HCT116 (cell line): ENCODE results near the gene RGS7.

Experiments
- CBX3 ChIP-seq: IDR thresholded peaks from 2 replicates; pipeline ENCODE4 v1.6.1; 2012; ENCODE audit warnings: low read depth
- CEBPB ChIP-seq: IDR thresholded peaks from 2 replicates; pipeline ENCODE4 v1.6.1; 2012; ENCODE audit warnings: low read depth
- EZH2 ChIP-seq: fragments of 200-600 bp; sonication (generic); IDR thresholded peaks from 2 replicates; pipeline ENCODE4 v1.6.1; 2017; ENCODE audit warnings: antibody characterized with exemption, mixed run types
- EZH2phosphoT487 ChIP-seq: fragments of 200-600 bp; IDR thresholded peaks from 2 replicates; pipeline ENCODE4 v1.6.1; 2018; ENCODE audit warnings: antibody characterized with exemption, borderline replicate concordance
- JUND ChIP-seq: IDR thresholded peaks from 2 replicates; pipeline ENCODE4 v1.6.1; 2012
- POLR2A ChIP-seq: IDR thresholded peaks from 2 replicates; pipeline ENCODE4 v1.7.0; 2011; ENCODE audit warnings: borderline replicate concordance; ENCODE audit not compliant: insufficient read depth, insufficient read length; ENCODE audit errors: extremely low read depth
- POLR2AphosphoS5 ChIP-seq: IDR thresholded peaks from 2 replicates; pipeline ENCODE4 v1.6.1; 2011; ENCODE audit warnings: mild to moderate bottlenecking, low read depth, low read length, moderate library complexity
- RAD21 ChIP-seq: IDR thresholded peaks from 2 replicates; pipeline ENCODE4 v1.6.1; 2012; ENCODE audit warnings: low read depth, mild to moderate bottlenecking
- TCF7L2 ChIP-seq: IDR thresholded peaks from 2 replicates; pipeline ENCODE4 v1.7.0; 2011; ENCODE audit warnings: borderline replicate concordance, inconsistent platforms; ENCODE audit not compliant: insufficient read depth, insufficient read length; ENCODE audit errors: extremely low read depth
- YY1 ChIP-seq: IDR thresholded peaks from 2 replicates; pipeline ENCODE4 v1.6.1; 2011; ENCODE audit warnings: low read length, low read depth, moderate library complexity, mild to moderate bottlenecking; ENCODE audit not compliant: insufficient replicate concordance; ENCODE audit errors: extremely low read depth
- TF ChIP-seq, protein P1 (sequence below), 3 experiments: fragments of 200-600 bp in 1 of 3; sonication (generic) in 1 of 3; IDR thresholded peaks in 2 of 3; conservative IDR thresholded peaks in 1 of 3; 2 replicates each; pipeline ENCODE4 v1.5.1; 2012 to 2017; ENCODE audit warnings: low read depth in 2 of 3, low read length in 2 of 3, antibody characterized with exemption in 1 of 3, borderline replicate concordance in 1 of 3, control low read depth in 1 of 3, mild to moderate bottlenecking in 1 of 3, mixed read lengths in 1 of 3, mixed run types in 1 of 3, moderate library complexity in 1 of 3; ENCODE audit not compliant: insufficient read depth in 1 of 3

DNA sequence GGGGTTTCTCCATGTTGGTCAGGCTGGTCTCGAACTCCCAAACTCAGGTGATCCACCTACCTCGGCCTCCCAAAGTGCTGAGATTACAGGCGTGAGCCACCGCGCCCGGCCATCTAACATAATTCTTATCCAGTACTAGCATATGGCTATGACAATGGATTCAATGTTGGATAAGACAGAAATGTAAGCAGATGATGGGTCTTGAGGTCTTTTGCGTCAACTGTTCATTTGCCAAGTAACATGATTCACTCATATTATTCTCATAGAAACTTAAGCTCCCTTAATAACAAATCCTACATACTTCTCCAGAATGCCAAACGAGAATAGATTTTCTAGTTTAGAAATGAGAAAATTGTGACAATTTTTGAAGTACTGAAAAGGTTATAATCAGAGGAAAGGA is 170.3 kb downstream of the RGS7 start:
- TF ChIP-seq, protein P1, sequence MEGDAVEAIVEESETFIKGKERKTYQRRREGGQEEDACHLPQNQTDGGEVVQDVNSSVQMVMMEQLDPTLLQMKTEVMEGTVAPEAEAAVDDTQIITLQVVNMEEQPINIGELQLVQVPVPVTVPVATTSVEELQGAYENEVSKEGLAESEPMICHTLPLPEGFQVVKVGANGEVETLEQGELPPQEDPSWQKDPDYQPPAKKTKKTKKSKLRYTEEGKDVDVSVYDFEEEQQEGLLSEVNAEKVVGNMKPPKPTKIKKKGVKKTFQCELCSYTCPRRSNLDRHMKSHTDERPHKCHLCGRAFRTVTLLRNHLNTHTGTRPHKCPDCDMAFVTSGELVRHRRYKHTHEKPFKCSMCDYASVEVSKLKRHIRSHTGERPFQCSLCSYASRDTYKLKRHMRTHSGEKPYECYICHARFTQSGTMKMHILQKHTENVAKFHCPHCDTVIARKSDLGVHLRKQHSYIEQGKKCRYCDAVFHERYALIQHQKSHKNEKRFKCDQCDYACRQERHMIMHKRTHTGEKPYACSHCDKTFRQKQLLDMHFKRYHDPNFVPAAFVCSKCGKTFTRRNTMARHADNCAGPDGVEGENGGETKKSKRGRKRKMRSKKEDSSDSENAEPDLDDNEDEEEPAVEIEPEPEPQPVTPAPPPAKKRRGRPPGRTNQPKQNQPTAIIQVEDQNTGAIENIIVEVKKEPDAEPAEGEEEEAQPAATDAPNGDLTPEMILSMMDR (IDR thresholded peaks at IDR 0.05 in 2 of 3, conservative IDR thresholded peaks at IDR 0.05 in 1 of 3; ENCODE audit: borderline replicate concordance in 1 of 3, insufficient read depth in 1 of 3, low read depth in 2 of 3, low read length in 2 of 3) = no peak
- TF ChIP-seq TCF7L2 (no peak), POLR2A (no peak), CBX3 (no peak), EZH2 (no peak), POLR2AphosphoS5 (no peak), EZH2phosphoT487 (no peak), RAD21 (no peak), CEBPB (no peak), JUND (no peak), YY1 (no peak)
